ENCODE data around the gene BIN1. TPM values are rescaled to one million over a fixed set of nuclear protein-coding genes. Genes with fewer than 3 reads are reported as not detected.

BIN1 gene
- total RNA-seq, 1 donor from 2014 or later, result 62.5 TPM

DNA sequence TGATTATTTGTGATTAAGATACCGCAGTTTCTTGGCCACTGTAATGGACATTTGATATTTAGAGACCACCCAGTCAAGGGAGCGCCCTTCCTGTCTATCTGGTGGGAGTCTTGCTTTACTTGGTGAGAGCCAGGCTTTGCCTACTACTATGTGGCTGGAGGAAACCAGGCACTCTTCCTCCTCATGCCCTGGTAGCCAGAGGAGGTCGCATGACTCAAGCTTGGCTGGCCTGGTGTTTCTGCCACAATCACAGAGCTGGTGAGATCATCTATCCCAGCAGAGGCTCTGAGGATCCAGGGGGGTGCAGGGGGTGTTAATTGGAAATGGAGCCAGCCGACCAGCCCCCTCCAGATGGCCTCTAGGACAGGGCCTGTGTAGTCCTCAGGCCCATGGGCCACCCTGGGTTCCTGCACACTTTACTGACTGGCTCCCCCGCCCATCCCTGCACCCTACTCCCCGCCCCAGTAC, 46.8 kb upstream of the BIN1 start:
- H3K4me3 Mint-ChIP-seq, result no peak overlapping the region
- no peak for DNase-seq
- no peaks in the 10 kb centered on the region for H3K36me3 Mint-ChIP-seq (ENCODE audit: low read depth)
- peaks cover 18% of the 10 kb centered on the region for H3K4me1 Mint-ChIP-seq
- no peak overlapping the region for H3K27ac Mint-ChIP-seq
- ChIA-PET CTCF (no interaction called here), POLR2A (no interaction called here)
- H3K9me3 Mint-ChIP-seq, result peaks cover 5% of the 10 kb centered on the region
- intact Hi-C loops (cut with micrococcal nuclease), result no loop called here
- ATAC-seq (ENCODE audit: low read depth), result no peak
- TF ChIP-seq, protein P1, sequence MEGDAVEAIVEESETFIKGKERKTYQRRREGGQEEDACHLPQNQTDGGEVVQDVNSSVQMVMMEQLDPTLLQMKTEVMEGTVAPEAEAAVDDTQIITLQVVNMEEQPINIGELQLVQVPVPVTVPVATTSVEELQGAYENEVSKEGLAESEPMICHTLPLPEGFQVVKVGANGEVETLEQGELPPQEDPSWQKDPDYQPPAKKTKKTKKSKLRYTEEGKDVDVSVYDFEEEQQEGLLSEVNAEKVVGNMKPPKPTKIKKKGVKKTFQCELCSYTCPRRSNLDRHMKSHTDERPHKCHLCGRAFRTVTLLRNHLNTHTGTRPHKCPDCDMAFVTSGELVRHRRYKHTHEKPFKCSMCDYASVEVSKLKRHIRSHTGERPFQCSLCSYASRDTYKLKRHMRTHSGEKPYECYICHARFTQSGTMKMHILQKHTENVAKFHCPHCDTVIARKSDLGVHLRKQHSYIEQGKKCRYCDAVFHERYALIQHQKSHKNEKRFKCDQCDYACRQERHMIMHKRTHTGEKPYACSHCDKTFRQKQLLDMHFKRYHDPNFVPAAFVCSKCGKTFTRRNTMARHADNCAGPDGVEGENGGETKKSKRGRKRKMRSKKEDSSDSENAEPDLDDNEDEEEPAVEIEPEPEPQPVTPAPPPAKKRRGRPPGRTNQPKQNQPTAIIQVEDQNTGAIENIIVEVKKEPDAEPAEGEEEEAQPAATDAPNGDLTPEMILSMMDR (IDR thresholded peaks at IDR 0.05), result no peak
- no peaks in the 10 kb centered on the region for H3K27me3 Mint-ChIP-seq

DNA sequence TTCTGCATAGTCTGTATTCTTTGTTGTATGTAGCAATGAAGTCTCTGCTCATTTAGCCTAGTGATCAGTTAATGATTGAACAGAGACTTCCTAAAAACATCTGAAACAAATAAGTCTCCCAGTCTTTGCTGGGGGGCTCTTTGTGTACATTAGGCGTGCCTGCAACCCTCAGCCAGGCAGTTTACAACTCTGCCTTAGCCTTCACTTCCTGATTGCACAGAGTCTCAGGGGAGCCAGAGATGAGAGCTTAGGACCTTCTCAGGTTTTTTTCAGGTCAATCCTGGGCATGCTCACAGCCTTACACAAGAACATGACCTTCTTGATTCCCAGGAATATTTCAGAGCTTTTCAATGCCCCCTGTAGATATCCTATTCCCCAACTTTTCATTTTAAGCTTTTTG, 44.0 kb upstream of the BIN1 start:
- ChIA-PET POLR2A (no interaction called here), CTCF (no interaction called here)
- Mint-ChIP-seq H3K4me1 (no peaks in the 10 kb centered on the region), H3K27me3 (no peaks in the 10 kb centered on the region), H3K36me3 (ENCODE audit: low read depth) (no peaks in the 10 kb centered on the region), H3K4me3 (no peak overlapping the region), H3K9me3 (peaks cover 5% of the 10 kb centered on the region), H3K27ac (no peak overlapping the region)
- intact Hi-C loops (cut with micrococcal nuclease), result no loop called here
- ATAC-seq (ENCODE audit: low read depth), result no peak
- no peak for DNase-seq
- TF ChIP-seq, protein P1 (IDR thresholded peaks at IDR 0.05), result no peak

DNA sequence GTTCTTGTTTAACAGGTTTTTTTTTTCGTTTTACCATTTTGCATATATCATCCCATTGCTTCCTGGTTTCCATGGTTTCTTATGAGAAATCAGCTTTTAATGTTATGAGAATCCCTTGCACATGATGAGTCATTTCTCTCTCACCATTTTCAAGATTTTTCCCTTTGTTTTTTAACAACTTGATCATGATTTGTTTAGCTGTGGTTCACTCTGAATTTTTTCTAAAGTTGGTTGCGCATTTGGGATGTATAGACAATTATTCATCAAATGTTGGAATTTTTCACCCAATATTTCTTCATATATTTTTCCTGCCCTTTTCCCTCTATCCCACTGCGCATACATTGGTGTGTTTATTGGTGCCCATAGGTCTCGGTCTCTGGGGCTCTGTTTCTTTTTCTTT, 42.4 kb upstream of the BIN1 start:
- no peaks in the 10 kb centered on the region for H3K27me3 Mint-ChIP-seq
- no peaks in the 10 kb centered on the region for H3K36me3 Mint-ChIP-seq (ENCODE audit: low read depth)
- H3K4me3 Mint-ChIP-seq, result no peak overlapping the region
- ATAC-seq (ENCODE audit: low read depth) (no peak), DNase-seq (no peak)
- POLR2A ChIA-PET, result no interaction called here
- H3K9me3 Mint-ChIP-seq, result peaks cover 5% of the 10 kb centered on the region
- CTCF ChIA-PET, result no interaction called here
- TF ChIP-seq, protein P1 (IDR thresholded peaks at IDR 0.05), result no peak
- intact Hi-C loops (cut with micrococcal nuclease), result no loop called here
- no peak overlapping the region for H3K27ac Mint-ChIP-seq
- H3K4me1 Mint-ChIP-seq, result no peaks in the 10 kb centered on the region

DNA sequence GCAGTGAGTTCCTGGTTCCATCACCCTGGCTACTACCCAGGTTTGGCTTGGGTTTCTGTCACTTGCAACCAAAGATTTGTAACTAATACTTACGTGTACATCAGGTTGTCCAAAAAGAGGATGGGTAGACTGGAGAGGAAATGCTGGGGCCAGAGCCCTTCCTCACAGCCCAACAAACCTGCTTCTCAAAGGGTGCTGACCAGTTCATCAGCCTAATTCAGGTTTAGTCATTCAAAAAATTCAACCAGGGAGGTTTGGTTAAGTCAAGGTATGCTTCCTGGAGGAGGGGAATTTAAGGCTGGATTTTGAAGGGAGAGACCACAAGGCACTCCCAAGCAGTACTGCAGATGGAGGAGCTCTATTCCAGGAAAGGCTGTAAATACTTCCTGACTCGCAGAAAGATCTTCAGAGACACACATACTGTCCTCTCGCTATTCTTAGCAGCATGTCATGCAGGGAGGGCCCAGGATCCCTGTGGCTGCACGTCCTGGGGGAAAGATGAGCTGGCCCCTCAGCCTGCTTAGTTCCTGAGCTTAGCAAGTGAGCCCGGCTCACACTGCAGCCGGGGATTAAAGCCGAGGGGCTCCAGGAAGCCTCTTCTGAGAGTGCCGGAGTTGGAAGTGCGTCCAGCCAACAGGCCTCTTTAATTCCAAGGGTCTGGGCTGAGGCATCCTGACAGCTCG, 40.0 kb upstream of the BIN1 start:
- Mint-ChIP-seq H3K9me3 (peaks cover 5% of the 10 kb centered on the region), H3K4me3 (no peak overlapping the region), H3K4me1 (no peaks in the 10 kb centered on the region), H3K27me3 (no peaks in the 10 kb centered on the region), H3K36me3 (ENCODE audit: low read depth) (no peaks in the 10 kb centered on the region), H3K27ac (no peak overlapping the region)
- TF ChIP-seq, protein P1 (IDR thresholded peaks at IDR 0.05), result no peak
- DNase-seq (no peak), ATAC-seq (ENCODE audit: low read depth) (no peak)
- POLR2A ChIA-PET, result no interaction called here
- intact Hi-C loops (cut with micrococcal nuclease), result no loop called here
- CTCF ChIA-PET, result no interaction called here

DNA sequence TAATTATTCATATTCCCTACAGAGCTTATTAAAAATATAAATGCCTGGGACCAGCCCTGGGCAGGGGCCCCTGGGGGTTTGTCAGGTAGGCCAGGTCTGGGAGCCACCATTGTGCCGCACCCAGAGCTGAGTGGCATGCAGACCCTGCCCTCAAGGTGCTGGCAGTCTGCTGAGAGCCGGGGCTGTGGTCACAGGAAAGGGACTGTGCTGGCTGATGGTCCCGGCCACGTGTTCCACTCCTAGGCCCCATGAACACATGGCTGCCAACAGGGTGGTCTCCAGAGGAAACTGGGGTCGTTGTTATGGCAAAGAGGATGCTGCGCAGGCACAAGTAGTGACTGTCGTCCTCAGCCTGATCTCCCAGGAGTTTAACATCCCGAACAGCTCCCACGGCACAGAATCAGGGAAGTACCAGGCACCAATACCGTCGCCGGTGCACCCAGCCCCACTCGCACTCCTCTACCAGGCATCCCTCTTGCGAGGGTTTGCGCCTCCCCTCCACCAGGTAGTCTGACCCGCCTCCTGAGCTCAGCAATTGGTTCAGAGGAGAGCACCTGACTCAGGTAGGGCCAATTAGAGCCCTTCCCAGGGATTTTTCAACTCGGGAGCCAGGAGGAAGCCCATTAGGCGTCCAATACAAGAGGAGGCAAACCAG, 39.2 kb upstream of the BIN1 start:
- Mint-ChIP-seq H3K36me3 (ENCODE audit: low read depth) (no peaks in the 10 kb centered on the region), H3K4me1 (no peaks in the 10 kb centered on the region), H3K4me3 (no peak overlapping the region), H3K27ac (no peak overlapping the region), H3K9me3 (peaks cover 3% of the 10 kb centered on the region), H3K27me3 (peaks cover 1% of the 10 kb centered on the region)
- CTCF ChIA-PET, result no interaction called here
- POLR2A ChIA-PET, result no interaction called here
- DNase-seq (no peak), ATAC-seq (ENCODE audit: low read depth) (no peak)
- TF ChIP-seq, protein P1 (IDR thresholded peaks at IDR 0.05), result no peak
- intact Hi-C loops (cut with micrococcal nuclease), result no loop called here

Data from activated B cell treated with CpG ODN at 0.5 μM for 24 hours (primary cell).